DOHH2 (cell line): ENCODE results near the gene HDAC6.

Experiments
- EZH2phosphoT487 ChIP-seq: fragments of 200-600 bp; sonication (generic); IDR thresholded peaks from 2 replicates; pipeline ENCODE4 v1.6.1; 2017; ENCODE audit warnings: borderline replicate concordance, mild to moderate bottlenecking, antibody characterized with exemption, low read length, moderate library complexity, mixed read lengths
- TF ChIP-seq, protein P1 (sequence below): fragments of 200-600 bp; sonication (generic); IDR thresholded peaks from one replicate; pipeline ENCODE4 v1.5.1; 2014; ENCODE audit warnings: antibody characterized with exemption, mild to moderate bottlenecking, low read depth, low read length; ENCODE audit not compliant: poor library complexity, severe bottlenecking

- TF ChIP-seq, protein P1, sequence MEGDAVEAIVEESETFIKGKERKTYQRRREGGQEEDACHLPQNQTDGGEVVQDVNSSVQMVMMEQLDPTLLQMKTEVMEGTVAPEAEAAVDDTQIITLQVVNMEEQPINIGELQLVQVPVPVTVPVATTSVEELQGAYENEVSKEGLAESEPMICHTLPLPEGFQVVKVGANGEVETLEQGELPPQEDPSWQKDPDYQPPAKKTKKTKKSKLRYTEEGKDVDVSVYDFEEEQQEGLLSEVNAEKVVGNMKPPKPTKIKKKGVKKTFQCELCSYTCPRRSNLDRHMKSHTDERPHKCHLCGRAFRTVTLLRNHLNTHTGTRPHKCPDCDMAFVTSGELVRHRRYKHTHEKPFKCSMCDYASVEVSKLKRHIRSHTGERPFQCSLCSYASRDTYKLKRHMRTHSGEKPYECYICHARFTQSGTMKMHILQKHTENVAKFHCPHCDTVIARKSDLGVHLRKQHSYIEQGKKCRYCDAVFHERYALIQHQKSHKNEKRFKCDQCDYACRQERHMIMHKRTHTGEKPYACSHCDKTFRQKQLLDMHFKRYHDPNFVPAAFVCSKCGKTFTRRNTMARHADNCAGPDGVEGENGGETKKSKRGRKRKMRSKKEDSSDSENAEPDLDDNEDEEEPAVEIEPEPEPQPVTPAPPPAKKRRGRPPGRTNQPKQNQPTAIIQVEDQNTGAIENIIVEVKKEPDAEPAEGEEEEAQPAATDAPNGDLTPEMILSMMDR = no peak
- no peak for TF ChIP-seq EZH2phosphoT487
These were observed 16.2 kb downstream of the HDAC6 start for GRCh38 chrX:48818098-48818497.
